GM19452 (cell line): ENCODE data around the gene LLGL1.

Experiments used
- ATAC-seq: cut with Tn5 transposase; IDR thresholded peaks from one replicate; pipeline ENCODE4 v1.9.1; 2021; ENCODE audit not compliant: unreplicated experiment

LLGL1 gene

GRCh38 chr17:18229254-18229653, 3.8 kb downstream of the LLGL1 start:
- no peak for ATAC-seq

GRCh38 chr17:18229771-18230170, 4.3 kb downstream of the LLGL1 start:
- ATAC-seq, result no peak

- ATAC-seq, result no peak
Measured at GRCh38 chr17:18230288-18231141, 5.1 kb downstream of the LLGL1 start.

- no peak for ATAC-seq
Measured at GRCh38 chr17:18231164-18231563, 5.7 kb downstream of the LLGL1 start.

GRCh38 chr17:18233803-18234518, 8.5 kb downstream of the LLGL1 start:
- ATAC-seq, result no peak

- ATAC-seq, result no peak
Measured at GRCh38 chr17:18234853-18235380, 9.5 kb downstream of the LLGL1 start.

- ATAC-seq, result no peak
Measured at GRCh38 chr17:18235743-18236256, 10.4 kb downstream of the LLGL1 start.

GRCh38 chr17:18236494-18236893, 11.1 kb downstream of the LLGL1 start:
- no peak for ATAC-seq

GRCh38 chr17:18237461-18237860, 12.0 kb downstream of the LLGL1 start:
- ATAC-seq, result no peak

- ATAC-seq, result no peak
Measured at GRCh38 chr17:18238299-18238698, 12.9 kb downstream of the LLGL1 start.

- ATAC-seq, result no peak
Measured at GRCh38 chr17:18240449-18240848, 15.0 kb downstream of the LLGL1 start.

- ATAC-seq, result no peak
Measured at GRCh38 chr17:18241229-18241871, 15.9 kb downstream of the LLGL1 start.

GRCh38 chr17:18245038-18245776, 19.8 kb downstream of the LLGL1 start:
- ATAC-seq, result no peak

- no peak for ATAC-seq
Measured at GRCh38 chr17:18246109-18246725, 20.8 kb downstream of the LLGL1 start.

- ATAC-seq, result no peak
Measured at GRCh38 chr17:18246880-18247612, 21.6 kb downstream of the LLGL1 start.

- no peak for ATAC-seq
Measured at GRCh38 chr17:18247613-18248001, 22.2 kb downstream of the LLGL1 start.

GRCh38 chr17:18248300-18248731, 22.9 kb downstream of the LLGL1 start:
- no peak for ATAC-seq

- no peak for ATAC-seq
Measured at GRCh38 chr17:18248811-18249210, 23.4 kb downstream of the LLGL1 start.

- ATAC-seq, result no peak
Measured at GRCh38 chr17:18250259-18250658, 24.8 kb downstream of the LLGL1 start.
